MCF 10A (cell line): Measurements from ENCODE around the gene FASTK. TPM values are rescaled to one million over a fixed set of nuclear protein-coding genes. Genes with fewer than 3 reads are reported as not detected.

ENCODE experiments used
- BruUV-seq: library from RNA; stranded (reverse); fragments of 400-500 nt; replicated peaks from 2 replicates; lab custom pipeline; 2021; lab: Mats Ljungman, UMichigan
- CTCF ChIA-PET: fragments of 300-600 bp; sonication (Branson Sonifier 250); formaldehyde crosslinking; extraction: SDS; loops from one replicate; lab custom pipeline; 2021; ENCODE audit warnings: antibody characterized with exemption, inconsistent platforms; lab: Yijun Ruan, JAX
- POLR2A ChIA-PET: fragments of 300-600, 350-650 bp; sonication (Branson Sonifier 250); formaldehyde crosslinking; extraction: SDS; loops from one replicate; lab custom pipeline; 2020; ENCODE audit warnings: antibody characterized with exemption, inconsistent platforms; lab: Yijun Ruan, JAX
- DNase-seq: peaks from one replicate; pipeline ENCODE4 v3.0.0-alpha.2; 2018; ENCODE audit not compliant: unreplicated experiment
- H3K27ac Mint-ChIP-seq: one replicate; pipeline ENCODE4 v1.8.0; 2022; ENCODE audit warnings: mild to moderate bottlenecking, low read depth, mixed read lengths; ENCODE audit not compliant: unreplicated experiment
- H3K27me3 Mint-ChIP-seq: one replicate; pipeline ENCODE4 v1.8.0; 2022; ENCODE audit warnings: mixed read lengths; ENCODE audit not compliant: insufficient read depth, unreplicated experiment
- H3K36me3 Mint-ChIP-seq: one replicate; pipeline ENCODE4 v1.8.0; 2022; ENCODE audit warnings: mild to moderate bottlenecking, moderate library complexity, mixed read lengths; ENCODE audit not compliant: insufficient read depth, unreplicated experiment
- H3K4me1 Mint-ChIP-seq: one replicate; pipeline ENCODE4 v1.8.0; 2022; ENCODE audit warnings: mixed read lengths; ENCODE audit not compliant: insufficient read depth, unreplicated experiment
- H3K4me3 Mint-ChIP-seq: one replicate; pipeline ENCODE4 v1.8.0; 2022; ENCODE audit warnings: mild to moderate bottlenecking, moderate library complexity, mixed read lengths; ENCODE audit not compliant: unreplicated experiment
- H3K9me3 Mint-ChIP-seq: one replicate; pipeline ENCODE4 v1.8.0; 2022; ENCODE audit warnings: mixed read lengths; ENCODE audit not compliant: unreplicated experiment
- CTCF ChIP-seq: fragments of 200-600 bp; IDR thresholded peaks from one replicate; pipeline ENCODE4 v1.8.0; 2022; ENCODE audit warnings: antibody characterized with exemption, mild to moderate bottlenecking; ENCODE audit not compliant: unreplicated experiment
- intact Hi-C: fragments of 100-400 bp; cut with micrococcal nuclease; formaldehyde crosslinking; loops from 2 replicates; pipeline ENCODE4 v1.14.1; 2022
- total RNA-seq: library from RNA; stranded (reverse); gene quantifications from 2 replicates; pipeline ENCODE4 v1.2.3, GENCODE V29; 2022

The FASTK gene
- total RNA-seq, 1 experiment from 2014 or later, result 79.3 TPM

- TF ChIP-seq CTCF, result no peak
- peaks cover 27% of the 10 kb centered on the region for H3K36me3 Mint-ChIP-seq
- CTCF ChIA-PET, result interaction anchor here (0.7 to 1.2 kb wide), 2 partner anchors 27 to 131 kb away, joined by 3 read pairs; no protein-coding TSS in a partner anchor
- H3K4me1 Mint-ChIP-seq, result peaks cover 15% of the 10 kb centered on the region
- H3K27me3 Mint-ChIP-seq, result no peaks in the 10 kb centered on the region
- POLR2A ChIA-PET, result no interaction called here
- no peak for DNase-seq
- BruUV-seq, result no TSS peak
- no peak overlapping the region for H3K4me3 Mint-ChIP-seq
- intact Hi-C loops, result no loop called here
- H3K27ac Mint-ChIP-seq, result no peak overlapping the region
- no peaks in the 10 kb centered on the region for H3K9me3 Mint-ChIP-seq
These were observed 44.7 kb downstream of the FASTK start for GRCh38 chr7:151035902-151036301.

DNA sequence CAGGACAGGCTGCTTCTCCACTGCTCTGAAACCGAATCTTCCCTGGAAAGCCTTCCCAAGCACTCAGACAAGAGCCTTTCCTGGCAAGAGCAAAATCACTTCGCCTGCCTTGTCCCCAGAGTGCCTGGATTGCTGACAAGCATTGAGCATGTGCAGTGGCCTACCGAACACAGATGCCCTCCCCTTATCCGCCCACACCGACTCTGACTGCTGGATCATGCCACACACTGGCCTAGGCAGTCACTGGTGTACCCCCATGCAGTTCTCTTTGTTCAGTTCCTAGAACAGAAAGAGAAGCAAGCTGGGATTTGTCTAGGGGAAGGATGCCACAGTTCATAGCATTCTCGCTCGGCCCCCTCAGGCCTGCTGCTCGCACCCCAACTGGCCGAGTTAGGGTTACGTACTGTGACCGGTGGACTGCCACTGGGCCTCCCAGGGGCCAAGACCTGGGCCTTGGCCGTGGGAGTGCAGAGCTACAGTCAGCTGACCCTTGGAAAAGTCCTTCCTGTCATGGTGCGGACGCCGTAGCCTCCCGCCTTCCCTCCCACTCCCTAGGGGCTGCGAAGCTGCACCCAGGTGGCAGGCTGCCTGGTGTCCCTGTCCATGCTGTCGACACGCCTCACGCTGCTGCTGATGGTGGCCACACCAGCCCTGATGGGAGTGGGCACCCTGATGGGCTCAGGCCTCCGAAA is 45.4 kb downstream of the FASTK start:
- no peak for TF ChIP-seq CTCF
- H3K4me3 Mint-ChIP-seq, result no peak overlapping the region
- H3K27ac Mint-ChIP-seq, result no peak overlapping the region
- POLR2A ChIA-PET, result no interaction called here
- H3K9me3 Mint-ChIP-seq, result no peaks in the 10 kb centered on the region
- no peaks in the 10 kb centered on the region for H3K27me3 Mint-ChIP-seq
- peaks cover 15% of the 10 kb centered on the region for H3K4me1 Mint-ChIP-seq
- intact Hi-C loops, result no loop called here
- DNase-seq, result no peak
- no TSS peak for BruUV-seq
- peaks cover 25% of the 10 kb centered on the region for H3K36me3 Mint-ChIP-seq
- CTCF ChIA-PET, result no interaction called here

DNA sequence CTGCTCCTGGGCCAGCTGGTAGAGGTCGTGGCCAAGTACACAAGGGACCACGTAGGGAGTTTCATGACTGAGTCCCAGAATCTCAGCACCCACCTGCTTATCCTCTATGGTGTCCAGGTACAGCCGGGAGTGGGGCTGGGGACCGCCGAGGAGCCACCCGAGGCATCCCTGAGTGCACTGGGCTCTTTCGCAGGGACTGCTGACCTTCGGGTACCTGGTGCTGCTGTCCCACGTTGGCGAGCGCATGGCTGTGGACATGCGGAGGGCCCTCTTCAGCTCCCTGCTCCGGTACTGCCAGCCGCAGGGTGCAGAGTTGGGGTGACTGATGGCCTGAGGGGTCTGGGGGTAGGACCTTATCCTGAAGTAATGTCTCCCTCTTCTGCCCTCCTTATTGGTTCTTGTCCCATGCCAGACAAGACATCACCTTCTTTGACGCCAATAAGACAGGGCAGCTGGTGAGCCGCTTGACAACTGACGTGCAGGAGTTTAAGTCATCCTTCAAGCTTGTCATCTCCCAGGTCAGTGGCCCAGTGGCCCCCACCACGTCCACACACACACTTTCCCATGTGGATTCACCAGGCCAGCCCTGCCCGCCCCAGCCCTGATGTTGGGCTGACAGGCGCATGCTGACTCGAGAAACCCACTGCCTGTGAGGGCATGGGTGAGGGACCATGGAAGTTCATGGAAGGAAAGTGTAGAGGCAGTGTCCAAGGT is 46.1 kb downstream of the FASTK start:
- Mint-ChIP-seq H3K9me3 (no peaks in the 10 kb centered on the region), H3K4me1 (peaks cover 15% of the 10 kb centered on the region), H3K36me3 (peaks cover 18% of the 10 kb centered on the region), H3K27ac (no peak overlapping the region), H3K27me3 (no peaks in the 10 kb centered on the region), H3K4me3 (no peak overlapping the region)
- ChIA-PET CTCF (interaction anchor here (0.6 to 0.8 kb wide), 4 partner anchors 53 to 281 kb away, joined by 3 to 4 read pairs (median 3); no protein-coding TSS in a partner anchor), POLR2A (no interaction called here)
- no peak for TF ChIP-seq CTCF
- DNase-seq, result no peak
- intact Hi-C loops, result no loop called here
- BruUV-seq, result no TSS peak

DNA sequence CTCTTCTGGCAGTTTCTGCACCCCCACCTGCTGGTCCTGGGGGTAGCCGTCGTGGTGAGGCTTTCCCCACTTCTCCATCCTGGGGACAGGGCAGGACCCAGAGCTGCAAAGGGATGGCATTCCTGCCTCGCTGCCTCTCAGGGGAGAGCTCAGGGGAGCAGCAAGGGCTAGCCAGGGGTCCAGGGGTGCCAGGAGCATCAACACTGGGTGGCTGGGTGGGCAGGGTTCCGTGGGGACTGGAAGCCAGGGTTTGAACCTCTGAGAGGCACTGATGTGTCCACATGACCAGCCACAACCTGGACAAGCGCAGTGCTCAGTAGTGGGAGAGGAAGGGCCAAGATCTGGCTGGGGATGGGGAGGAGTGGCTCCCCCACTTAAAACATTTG is 46.8 kb downstream of the FASTK start:
- no TSS peak for BruUV-seq
- CTCF ChIA-PET, result interaction anchor here (0.7 to 0.8 kb wide), 3 partner anchors 54 to 136 kb away, joined by 3 to 4 read pairs (median 3); no protein-coding TSS in a partner anchor
- no peak for DNase-seq
- Mint-ChIP-seq H3K27ac (no peak overlapping the region), H3K4me3 (no peak overlapping the region), H3K36me3 (peaks cover 20% of the 10 kb centered on the region), H3K27me3 (no peaks in the 10 kb centered on the region), H3K4me1 (peaks cover 13% of the 10 kb centered on the region), H3K9me3 (no peaks in the 10 kb centered on the region)
- intact Hi-C loops, result no loop called here
- POLR2A ChIA-PET, result interaction anchor here (0.6 kb wide), 1 partner anchor 44 kb away, joined by 3 read pairs; no protein-coding TSS in a partner anchor
- no peak for TF ChIP-seq CTCF
